HEK293T (cell line): Measurements from ENCODE around the gene PLA2G4D.

Experiments used
- ELF4 ChIP-seq: fragments of 450-650 bp; IDR thresholded peaks from 2 replicates; pipeline ENCODE4 v1.6.1; 2017; ENCODE audit warnings: antibody characterized with exemption
- HDGF ChIP-seq: fragments of 450-650 bp; IDR thresholded peaks from 2 replicates; pipeline ENCODE4 v1.6.1; 2017; ENCODE audit warnings: antibody characterized with exemption, borderline replicate concordance

DNA sequence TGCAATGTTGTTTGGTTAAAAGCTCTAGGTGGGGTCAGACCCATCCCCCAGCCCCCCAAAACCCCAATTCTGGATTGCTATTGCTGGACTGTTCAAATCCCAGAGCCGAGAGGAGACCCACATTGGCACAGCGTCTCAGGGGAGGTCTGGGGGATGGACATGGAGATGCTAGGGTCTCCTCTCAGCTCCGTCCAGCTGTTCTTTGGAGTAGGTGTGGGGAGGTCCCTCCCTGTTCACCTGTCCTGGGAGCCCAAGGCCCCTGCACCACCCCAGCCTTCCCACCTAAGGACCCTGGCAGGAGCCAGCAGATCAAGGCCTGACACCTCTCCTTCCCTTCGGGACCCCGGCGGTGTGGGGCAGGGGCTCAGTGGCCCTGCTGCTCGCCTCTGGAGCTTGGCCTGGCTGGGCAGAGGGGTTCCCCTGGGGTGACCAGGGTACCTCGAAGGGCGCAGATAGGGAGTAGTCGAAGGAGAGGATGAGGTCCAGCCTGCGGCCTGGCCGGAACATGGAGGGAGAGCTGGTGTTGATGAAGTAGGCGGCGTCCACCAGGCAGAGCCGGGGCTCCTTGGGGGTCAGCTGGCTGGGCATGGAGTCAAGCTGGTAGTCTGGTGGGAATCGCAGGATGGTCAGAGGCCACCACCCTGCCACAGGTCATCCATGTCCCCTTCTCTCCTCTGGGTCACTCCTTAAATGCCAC, 23.9 kb downstream of the PLA2G4D start:
- TF ChIP-seq ELF4 (no peak), HDGF (no peak)
